ENCODE measurements around the gene DPCD.

DPCD gene

GRCh38 chr10:101616415-101617101 lies 28.4 kb downstream of the DPCD start:
- no peaks in the 10 kb centered on the region for H3K36me3 ChIP-seq (ENCODE audit: insufficient read depth, low read length)
- no peaks in the 10 kb centered on the region for H3K9me3 ChIP-seq (ENCODE audit: low read depth, low read length)
- no peak overlapping the region for H3K4me3 ChIP-seq
- DNase-seq (ENCODE audit: low read depth, low spot score) = no peak
- H3K27ac ChIP-seq = no peak overlapping the region
- TF ChIP-seq POLR2AphosphoS5 (IDR thresholded peaks at IDR 0.05; ENCODE audit: borderline replicate concordance, low read depth, low read length) (no peak), EZH2 (IDR thresholded peaks at IDR 0.05) (no peak), FOXP2 (optimal IDR thresholded peaks at IDR 0.05; ENCODE audit: control extremely low read depth, extremely low read length, insufficient read depth) (no peak)
- H3K9ac ChIP-seq (ENCODE audit: insufficient read length) = no peak overlapping the region

GRCh38 chr10:101617102-101617823 lies 29.1 kb downstream of the DPCD start:
- no peaks in the 10 kb centered on the region for H3K9me3 ChIP-seq (ENCODE audit: low read depth, low read length)
- no peak for TF ChIP-seq FOXP2 (optimal IDR thresholded peaks at IDR 0.05; ENCODE audit: control extremely low read depth, extremely low read length, insufficient read depth)
- no peak for TF ChIP-seq POLR2AphosphoS5 (IDR thresholded peaks at IDR 0.05; ENCODE audit: borderline replicate concordance, low read depth, low read length)
- no peak for TF ChIP-seq EZH2 (IDR thresholded peaks at IDR 0.05)
- H3K9ac ChIP-seq (ENCODE audit: insufficient read length) = no peak overlapping the region
- DNase-seq (ENCODE audit: low read depth, low spot score) = no peak
- H3K36me3 ChIP-seq (ENCODE audit: insufficient read depth, low read length) = no peaks in the 10 kb centered on the region
- no peak overlapping the region for H3K27ac ChIP-seq
- no peak overlapping the region for H3K4me3 ChIP-seq

- H3K9me3 ChIP-seq (ENCODE audit: low read depth, low read length) = no peaks in the 10 kb centered on the region
- TF ChIP-seq POLR2AphosphoS5 (IDR thresholded peaks at IDR 0.05; ENCODE audit: borderline replicate concordance, low read depth, low read length) = no peak
- no peak for TF ChIP-seq EZH2 (IDR thresholded peaks at IDR 0.05)
- TF ChIP-seq FOXP2 (optimal IDR thresholded peaks at IDR 0.05; ENCODE audit: control extremely low read depth, extremely low read length, insufficient read depth) = no peak
- H3K36me3 ChIP-seq (ENCODE audit: insufficient read depth, low read length) = no peaks in the 10 kb centered on the region
- no peak overlapping the region for H3K9ac ChIP-seq (ENCODE audit: insufficient read length)
- DNase-seq (ENCODE audit: low read depth, low spot score) = no peak
- H3K4me3 ChIP-seq = no peak overlapping the region
- no peak overlapping the region for H3K27ac ChIP-seq
These were observed 29.9 kb downstream of the DPCD start for GRCh38 chr10:101617824-101618568.

GRCh38 chr10:101618871-101619270 lies 30.8 kb downstream of the DPCD start:
- DNase-seq (ENCODE audit: low read depth, low spot score) = no peak
- H3K9me3 ChIP-seq (ENCODE audit: low read depth, low read length) = no peaks in the 10 kb centered on the region
- TF ChIP-seq EZH2 (IDR thresholded peaks at IDR 0.05) (no peak), POLR2AphosphoS5 (IDR thresholded peaks at IDR 0.05; ENCODE audit: borderline replicate concordance, low read depth, low read length) (no peak), FOXP2 (optimal IDR thresholded peaks at IDR 0.05; ENCODE audit: control extremely low read depth, extremely low read length, insufficient read depth) (no peak)
- no peak overlapping the region for H3K27ac ChIP-seq
- H3K36me3 ChIP-seq (ENCODE audit: insufficient read depth, low read length) = no peaks in the 10 kb centered on the region; the same call in 1 of the 2 replicates
- H3K4me3 ChIP-seq = no peak overlapping the region
- H3K9ac ChIP-seq (ENCODE audit: insufficient read length) = no peak overlapping the region

- Histone ChIP-seq H3K36me3 (ENCODE audit: insufficient read depth, low read length) (no peaks in the 10 kb centered on the region; the same call in 1 of the 2 replicates), H3K4me3 (no peak overlapping the region), H3K9me3 (ENCODE audit: low read depth, low read length) (no peaks in the 10 kb centered on the region), H3K27ac (no peak overlapping the region), H3K9ac (ENCODE audit: insufficient read length) (no peak overlapping the region)
- DNase-seq (ENCODE audit: low read depth, low spot score) = no peak
- TF ChIP-seq EZH2 (IDR thresholded peaks at IDR 0.05) (no peak), FOXP2 (optimal IDR thresholded peaks at IDR 0.05; ENCODE audit: control extremely low read depth, extremely low read length, insufficient read depth) (no peak), POLR2AphosphoS5 (IDR thresholded peaks at IDR 0.05; ENCODE audit: borderline replicate concordance, low read depth, low read length) (no peak)
These were observed 31.9 kb downstream of the DPCD start for GRCh38 chr10:101619983-101620382.

GRCh38 chr10:101623528-101623927 lies 35.4 kb downstream of the DPCD start:
- no peak overlapping the region for H3K9ac ChIP-seq (ENCODE audit: insufficient read length)
- no peak for DNase-seq (ENCODE audit: low read depth, low spot score)
- no peaks in the 10 kb centered on the region for H3K9me3 ChIP-seq (ENCODE audit: low read depth, low read length)
- no peaks in the 10 kb centered on the region; the same call in 1 of the 2 replicates for H3K36me3 ChIP-seq (ENCODE audit: insufficient read depth, low read length)
- no peak for TF ChIP-seq FOXP2 (optimal IDR thresholded peaks at IDR 0.05; ENCODE audit: control extremely low read depth, extremely low read length, insufficient read depth)
- TF ChIP-seq EZH2 (IDR thresholded peaks at IDR 0.05) = no peak
- no peak overlapping the region for H3K27ac ChIP-seq
- no peak overlapping the region for H3K4me3 ChIP-seq

GRCh38 chr10:101624526-101625102 lies 36.5 kb downstream of the DPCD start:
- DNase-seq (ENCODE audit: low read depth, low spot score) = no peak
- no peak for TF ChIP-seq FOXP2 (optimal IDR thresholded peaks at IDR 0.05; ENCODE audit: control extremely low read depth, extremely low read length, insufficient read depth)
- TF ChIP-seq EZH2 (IDR thresholded peaks at IDR 0.05) = no peak
- no peak for TF ChIP-seq POLR2AphosphoS5 (IDR thresholded peaks at IDR 0.05; ENCODE audit: borderline replicate concordance, low read depth, low read length)
- no peaks in the 10 kb centered on the region for H3K9me3 ChIP-seq (ENCODE audit: low read depth, low read length)
- H3K9ac ChIP-seq (ENCODE audit: insufficient read length) = no peak overlapping the region
- H3K4me3 ChIP-seq = no peak overlapping the region
- no peak overlapping the region for H3K27ac ChIP-seq
- no peaks in the 10 kb centered on the region; the same call in 1 of the 2 replicates for H3K36me3 ChIP-seq (ENCODE audit: insufficient read depth, low read length)

Data from SK-N-MC (cell line).